H1 (cell line): ENCODE data around the gene LUC7L3.

Source experiments
- ASH2L ChIP-seq: fragments of 200-600, 300-600 bp; sonication (generic); IDR thresholded peaks from one replicate; pipeline ENCODE4 v1.7.1; 2017; ENCODE audit warnings: low read length
- CTCF ChIP-seq, 3 experiments: IDR thresholded peaks; 1 replicate in 2 of 3; 2 replicates in 1 of 3; pipeline versions ENCODE4 v1.5.1 to v1.6.1; 2011; ENCODE audit warnings: low read length in 3 of 3, mild to moderate bottlenecking in 3 of 3, inconsistent platforms in 2 of 3, low read depth in 1 of 3, moderate library complexity in 1 of 3; ENCODE audit not compliant: insufficient read depth in 1 of 3; ENCODE audit errors: control extremely low read depth in 1 of 3
- EP300 ChIP-seq, 2 experiments: IDR thresholded peaks; 1 replicate in 1 of 2; 2 replicates in 1 of 2; pipeline ENCODE4 v1.6.1; 2011 to 2012; ENCODE audit warnings: low read depth in 2 of 2, low read length in 2 of 2, mild to moderate bottlenecking in 2 of 2, borderline replicate concordance in 1 of 2, inconsistent platforms in 1 of 2, moderate library complexity in 1 of 2
- SIN3A ChIP-seq, 2 experiments: IDR thresholded peaks in 1 of 2; conservative IDR thresholded peaks in 1 of 2; 2 replicates each; pipeline ENCODE4 v1.6.1; 2011 to 2012; ENCODE audit warnings: low read length in 2 of 2, improper control_type of control experiment in 1 of 2, low read depth in 1 of 2, mild to moderate bottlenecking in 1 of 2

DNA sequence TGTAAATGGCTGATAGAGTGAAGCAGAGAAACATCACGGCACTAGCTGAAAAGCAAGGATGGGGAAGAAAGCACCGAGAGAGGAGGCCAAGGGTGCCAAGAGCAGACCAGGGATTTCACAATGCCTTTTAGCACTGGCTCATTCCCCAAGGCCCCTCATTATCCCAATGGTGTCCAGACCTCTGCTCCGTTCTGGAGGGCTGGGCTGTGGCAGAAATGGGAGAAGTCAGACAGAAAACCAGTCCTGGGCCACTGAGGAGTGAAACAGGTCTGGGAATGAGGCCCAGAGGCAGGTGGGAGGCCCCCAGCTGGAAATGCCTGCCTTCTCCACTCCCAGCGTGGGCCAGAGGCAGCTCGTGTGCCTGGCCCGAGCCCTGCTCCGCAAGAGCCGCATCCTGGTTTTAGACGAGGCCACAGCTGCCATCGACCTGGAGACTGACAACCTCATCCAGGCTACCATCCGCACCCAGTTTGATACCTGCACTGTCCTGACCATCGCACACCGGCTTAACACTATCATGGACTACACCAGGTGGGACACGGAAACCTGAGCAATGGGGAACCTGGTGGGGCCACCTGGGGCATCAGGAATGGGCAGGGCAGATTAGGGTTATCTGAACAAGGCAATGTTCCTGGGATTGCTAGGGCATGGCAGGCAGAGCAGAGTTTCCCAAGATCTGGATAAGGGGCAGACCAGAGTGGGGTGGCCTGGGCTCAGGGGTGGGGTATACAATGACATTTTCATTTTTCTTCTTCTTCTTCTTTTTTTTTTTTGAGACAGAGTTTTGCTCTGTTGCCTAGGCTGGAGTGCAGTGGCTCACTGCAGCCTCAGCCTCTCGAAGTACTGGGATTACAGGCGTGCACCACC lies 32.0 kb upstream of the LUC7L3 start:
- TF ChIP-seq ASH2L = no peak
- no peak for TF ChIP-seq CTCF (IDR thresholded peaks at IDR 0.05; ENCODE audit: control extremely low read depth in 1 of 3, insufficient read depth in 1 of 3, low read depth in 1 of 3, low read length in 3 of 3)
- TF ChIP-seq SIN3A (conservative IDR thresholded peaks at IDR 0.05 in 1 of 2, IDR thresholded peaks at IDR 0.05 in 1 of 2; ENCODE audit: low read depth in 1 of 2, low read length in 2 of 2) = no peak
- TF ChIP-seq EP300 (IDR thresholded peaks at IDR 0.05; ENCODE audit: borderline replicate concordance in 1 of 2, low read depth in 2 of 2, low read length in 2 of 2) = no peak
